ENCODE data around the gene PARD3.

PARD3 gene

GRCh38 chr10:34188221-34188620 lies 626.9 kb downstream of the PARD3 start:
- no peak for DNase-seq
- no peaks in the 10 kb centered on the region for H3K36me3 ChIP-seq (ENCODE audit: control insufficient read depth in 4 of 4, insufficient read depth in 4 of 4, low read length in 3 of 4)
- WGBS (ENCODE audit: insufficient coverage): 100% methylated on average over 2 of the region's 5 CpGs
- ChIA-PET POLR2A (no interaction called here), CTCF (no interaction called here)
- H3K9me3 ChIP-seq (ENCODE audit: control extremely low read depth in 1 of 5, control insufficient read depth in 4 of 5, insufficient read depth in 2 of 5, low read depth in 1 of 5, low read length in 4 of 5): no peaks in the 10 kb centered on the region
- no peak overlapping the region for H3K27ac ChIP-seq (ENCODE audit: insufficient read depth in 1 of 2, low read depth in 1 of 2, low read length in 2 of 2, poor library complexity in 1 of 2, severe bottlenecking in 2 of 2)
- H3K27me3 ChIP-seq (replicated peaks in 2 of 5; ENCODE audit: control insufficient read depth in 4 of 5, insufficient read depth in 5 of 5, low read length in 4 of 5): no peaks in the 10 kb centered on the region
- H3K4me1 ChIP-seq (ENCODE audit: control extremely low read depth in 1 of 4, control insufficient read depth in 4 of 4, insufficient read depth in 4 of 4, low read length in 3 of 4): peaks cover 0 to 3% (median under 1%) of the 10 kb centered on the region in 4 experiments
- H3K4me3 ChIP-seq (ENCODE audit: control insufficient read depth in 1 of 7, extremely low read depth in 1 of 7, insufficient read depth in 4 of 7, low read depth in 2 of 7, low read length in 6 of 7): no peak overlapping the region

- Histone ChIP-seq H3K36me3 (ENCODE audit: control insufficient read depth in 4 of 4, insufficient read depth in 4 of 4, low read length in 3 of 4) (no peaks in the 10 kb centered on the region), H3K4me1 (ENCODE audit: control extremely low read depth in 1 of 4, control insufficient read depth in 4 of 4, insufficient read depth in 4 of 4, low read length in 3 of 4) (peaks cover 0 to 3% (median under 1%) of the 10 kb centered on the region in 4 experiments), H3K27me3 (replicated peaks in 2 of 5; ENCODE audit: control insufficient read depth in 4 of 5, insufficient read depth in 5 of 5, low read length in 4 of 5) (no peaks in the 10 kb centered on the region), H3K9me3 (ENCODE audit: control extremely low read depth in 1 of 5, control insufficient read depth in 4 of 5, insufficient read depth in 2 of 5, low read depth in 1 of 5, low read length in 4 of 5) (no peaks in the 10 kb centered on the region), H3K4me3 (ENCODE audit: control insufficient read depth in 1 of 7, extremely low read depth in 1 of 7, insufficient read depth in 4 of 7, low read depth in 2 of 7, low read length in 6 of 7) (no peak overlapping the region), H3K27ac (ENCODE audit: insufficient read depth in 1 of 2, low read depth in 1 of 2, low read length in 2 of 2, poor library complexity in 1 of 2, severe bottlenecking in 2 of 2) (no peak overlapping the region)
- no peak for DNase-seq
- CTCF ChIA-PET: no interaction called here
- POLR2A ChIA-PET: no interaction called here
- WGBS (ENCODE audit: insufficient coverage): 100% methylated on average over 1 of the region's 1 CpG
Observed at GRCh38 chr10:34187201-34187600, 627.9 kb downstream of the PARD3 start.

DNA sequence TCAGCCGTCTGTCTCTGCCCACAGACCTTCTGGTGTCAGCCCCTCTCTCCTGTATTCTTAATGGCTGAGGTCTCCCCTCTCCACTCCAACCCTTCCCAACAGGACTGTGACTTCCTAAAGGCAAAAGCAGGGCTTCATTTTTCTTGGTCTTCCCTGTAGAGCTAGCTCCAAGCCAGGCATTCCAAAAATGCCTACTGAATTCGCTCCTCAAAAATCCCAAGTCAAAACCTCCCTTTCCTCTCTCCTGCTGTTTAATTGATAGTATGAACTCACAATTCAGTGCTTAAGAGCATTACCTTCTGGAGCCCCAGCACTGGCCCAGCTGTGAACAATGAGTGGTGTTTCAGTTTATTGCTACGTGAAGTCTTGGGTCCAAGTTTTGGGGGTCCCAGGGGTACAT lies 628.4 kb downstream of the PARD3 start:
- no peak for DNase-seq
- peaks cover 0 to 3% (median under 1%) of the 10 kb centered on the region in 4 experiments for H3K4me1 ChIP-seq (ENCODE audit: control extremely low read depth in 1 of 4, control insufficient read depth in 4 of 4, insufficient read depth in 4 of 4, low read length in 3 of 4)
- 96% methylated on average over 2 of the region's 3 CpGs for WGBS (ENCODE audit: insufficient coverage)
- no peaks in the 10 kb centered on the region for H3K36me3 ChIP-seq (ENCODE audit: control insufficient read depth in 4 of 4, insufficient read depth in 4 of 4, low read length in 3 of 4)
- ChIA-PET POLR2A (no interaction called here), CTCF (no interaction called here)
- H3K4me3 ChIP-seq (ENCODE audit: control insufficient read depth in 1 of 7, extremely low read depth in 1 of 7, insufficient read depth in 4 of 7, low read depth in 2 of 7, low read length in 6 of 7): no peak overlapping the region
- H3K9me3 ChIP-seq (ENCODE audit: control extremely low read depth in 1 of 5, control insufficient read depth in 4 of 5, insufficient read depth in 2 of 5, low read depth in 1 of 5, low read length in 4 of 5): no peaks in the 10 kb centered on the region
- H3K27me3 ChIP-seq (replicated peaks in 2 of 5; ENCODE audit: control insufficient read depth in 4 of 5, insufficient read depth in 5 of 5, low read length in 4 of 5): no peaks in the 10 kb centered on the region
- no peak overlapping the region for H3K27ac ChIP-seq (ENCODE audit: insufficient read depth in 1 of 2, low read depth in 1 of 2, low read length in 2 of 2, poor library complexity in 1 of 2, severe bottlenecking in 2 of 2)

DNA sequence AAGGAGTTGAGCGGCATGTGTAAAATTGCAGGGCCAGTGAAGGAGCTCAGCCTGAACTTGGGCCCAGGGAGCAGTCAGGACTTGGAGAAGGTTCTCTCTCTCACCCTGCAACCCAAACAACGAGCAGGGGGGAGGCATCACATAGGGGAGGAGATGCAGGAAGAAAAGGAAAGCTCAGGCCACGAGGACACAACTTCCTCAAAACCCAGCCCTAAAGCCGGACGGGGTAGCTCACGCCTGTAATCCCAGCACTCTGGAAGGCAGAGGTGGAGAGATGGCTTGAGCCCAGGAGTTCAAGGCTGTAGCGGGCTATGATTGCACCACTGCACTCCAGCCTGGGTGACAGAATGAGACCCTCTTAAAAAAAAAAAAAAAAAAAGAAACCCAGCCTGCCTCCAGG lies 629.1 kb downstream of the PARD3 start:
- no peaks in the 10 kb centered on the region for H3K36me3 ChIP-seq (ENCODE audit: control insufficient read depth in 4 of 4, insufficient read depth in 4 of 4, low read length in 3 of 4)
- no peak overlapping the region for H3K27ac ChIP-seq (ENCODE audit: insufficient read depth in 1 of 2, low read depth in 1 of 2, low read length in 2 of 2, poor library complexity in 1 of 2, severe bottlenecking in 2 of 2)
- DNase-seq: no peak
- no peaks in the 10 kb centered on the region for H3K27me3 ChIP-seq (replicated peaks in 2 of 5; ENCODE audit: control insufficient read depth in 4 of 5, insufficient read depth in 5 of 5, low read length in 4 of 5)
- H3K4me3 ChIP-seq (ENCODE audit: control insufficient read depth in 1 of 7, extremely low read depth in 1 of 7, insufficient read depth in 4 of 7, low read depth in 2 of 7, low read length in 6 of 7): no peak overlapping the region
- no peaks in the 10 kb centered on the region for H3K9me3 ChIP-seq (ENCODE audit: control extremely low read depth in 1 of 5, control insufficient read depth in 4 of 5, insufficient read depth in 2 of 5, low read depth in 1 of 5, low read length in 4 of 5)
- CTCF ChIA-PET: no interaction called here
- 51% methylated on average over 5 of the region's 7 CpGs for WGBS (ENCODE audit: insufficient coverage)
- POLR2A ChIA-PET: interaction anchor here (0.6 kb wide), 1 partner anchor 368 kb away, joined by 3 read pairs; no protein-coding TSS in a partner anchor
- peaks cover 0 to 3% (median under 1%) of the 10 kb centered on the region in 4 experiments for H3K4me1 ChIP-seq (ENCODE audit: control extremely low read depth in 1 of 4, control insufficient read depth in 4 of 4, insufficient read depth in 4 of 4, low read length in 3 of 4)

DNA sequence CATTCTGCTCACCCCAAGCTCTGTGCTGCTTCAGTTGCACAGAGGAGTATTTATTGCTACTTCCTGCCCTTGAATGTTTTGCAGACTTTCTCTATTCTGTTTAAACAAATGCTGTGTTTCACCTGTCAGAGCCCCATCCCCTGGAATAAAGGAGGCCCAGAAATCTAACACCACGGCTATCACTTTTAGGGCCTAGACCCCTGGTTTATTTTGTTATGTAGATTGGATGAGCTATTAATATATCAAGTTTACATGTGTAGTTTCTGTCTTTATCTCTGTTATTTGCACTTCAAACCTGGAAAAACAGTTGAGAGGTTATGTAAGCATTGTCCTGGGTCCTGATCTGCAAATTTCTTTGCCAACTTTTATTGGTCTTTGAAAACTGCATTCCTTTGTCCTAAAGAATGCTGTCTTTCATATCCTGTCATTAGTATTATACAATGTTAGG lies 630.1 kb downstream of the PARD3 start:
- Histone ChIP-seq H3K36me3 (ENCODE audit: control insufficient read depth in 4 of 4, insufficient read depth in 4 of 4, low read length in 3 of 4) (no peaks in the 10 kb centered on the region), H3K9me3 (ENCODE audit: control extremely low read depth in 1 of 5, control insufficient read depth in 4 of 5, insufficient read depth in 2 of 5, low read depth in 1 of 5, low read length in 4 of 5) (no peaks in the 10 kb centered on the region), H3K4me3 (ENCODE audit: control insufficient read depth in 1 of 7, extremely low read depth in 1 of 7, insufficient read depth in 4 of 7, low read depth in 2 of 7, low read length in 6 of 7) (no peak overlapping the region), H3K4me1 (ENCODE audit: control extremely low read depth in 1 of 4, control insufficient read depth in 4 of 4, insufficient read depth in 4 of 4, low read length in 3 of 4) (peaks cover 0 to 3% (median under 1%) of the 10 kb centered on the region in 4 experiments), H3K27me3 (replicated peaks in 2 of 5; ENCODE audit: control insufficient read depth in 4 of 5, insufficient read depth in 5 of 5, low read length in 4 of 5) (no peaks in the 10 kb centered on the region), H3K27ac (ENCODE audit: insufficient read depth in 1 of 2, low read depth in 1 of 2, low read length in 2 of 2, poor library complexity in 1 of 2, severe bottlenecking in 2 of 2) (no peak overlapping the region)
- ChIA-PET CTCF (no interaction called here), POLR2A (no interaction called here)
- no CpG with 5 or more reads among the region's 1 CpG for WGBS (ENCODE audit: insufficient coverage)
- DNase-seq: no peak

GRCh38 chr10:34184397-34184796 lies 630.7 kb downstream of the PARD3 start:
- ChIA-PET POLR2A (no interaction called here), CTCF (no interaction called here)
- peaks cover 0 to 3% (median under 1%) of the 10 kb centered on the region in 4 experiments for H3K4me1 ChIP-seq (ENCODE audit: control extremely low read depth in 1 of 4, control insufficient read depth in 4 of 4, insufficient read depth in 4 of 4, low read length in 3 of 4)
- no peaks in the 10 kb centered on the region for H3K36me3 ChIP-seq (ENCODE audit: control insufficient read depth in 4 of 4, insufficient read depth in 4 of 4, low read length in 3 of 4)
- no peak overlapping the region for H3K4me3 ChIP-seq (ENCODE audit: control insufficient read depth in 1 of 7, extremely low read depth in 1 of 7, insufficient read depth in 4 of 7, low read depth in 2 of 7, low read length in 6 of 7)
- WGBS (ENCODE audit: insufficient coverage): 88% methylated on average over 1 of the region's 6 CpGs
- H3K27me3 ChIP-seq (replicated peaks in 2 of 5; ENCODE audit: control insufficient read depth in 4 of 5, insufficient read depth in 5 of 5, low read length in 4 of 5): no peaks in the 10 kb centered on the region
- no peaks in the 10 kb centered on the region for H3K9me3 ChIP-seq (ENCODE audit: control extremely low read depth in 1 of 5, control insufficient read depth in 4 of 5, insufficient read depth in 2 of 5, low read depth in 1 of 5, low read length in 4 of 5)
- DNase-seq: no peak
- no peak overlapping the region for H3K27ac ChIP-seq (ENCODE audit: insufficient read depth in 1 of 2, low read depth in 1 of 2, low read length in 2 of 2, poor library complexity in 1 of 2, severe bottlenecking in 2 of 2)

GRCh38 chr10:34183016-34183796 lies 631.9 kb downstream of the PARD3 start:
- no peak for DNase-seq
- WGBS (ENCODE audit: insufficient coverage): 95% methylated on average over 9 of the region's 15 CpGs
- H3K9me3 ChIP-seq (ENCODE audit: control extremely low read depth in 1 of 5, control insufficient read depth in 4 of 5, insufficient read depth in 2 of 5, low read depth in 1 of 5, low read length in 4 of 5): no peaks in the 10 kb centered on the region
- ChIA-PET POLR2A (no interaction called here), CTCF (no interaction called here)
- H3K4me1 ChIP-seq (ENCODE audit: control extremely low read depth in 1 of 4, control insufficient read depth in 4 of 4, insufficient read depth in 4 of 4, low read length in 3 of 4): peaks cover 0 to 5% (median 2%) of the 10 kb centered on the region in 4 experiments
- H3K27ac ChIP-seq (ENCODE audit: insufficient read depth in 1 of 2, low read depth in 1 of 2, low read length in 2 of 2, poor library complexity in 1 of 2, severe bottlenecking in 2 of 2): no peak overlapping the region
- H3K27me3 ChIP-seq (replicated peaks in 2 of 5; ENCODE audit: control insufficient read depth in 4 of 5, insufficient read depth in 5 of 5, low read length in 4 of 5): no peaks in the 10 kb centered on the region
- no peaks in the 10 kb centered on the region for H3K36me3 ChIP-seq (ENCODE audit: control insufficient read depth in 4 of 4, insufficient read depth in 4 of 4, low read length in 3 of 4)
- H3K4me3 ChIP-seq (ENCODE audit: control insufficient read depth in 1 of 7, extremely low read depth in 1 of 7, insufficient read depth in 4 of 7, low read depth in 2 of 7, low read length in 6 of 7): no peak overlapping the region
